ENCODE results near the gene AATK. TPM values are rescaled to one million over a fixed set of nuclear protein-coding genes. Genes with fewer than 3 reads are reported as not detected.

The AATK gene
- total and polyA plus RNA-seq, 2 experiments from 2014 or later, result 0.25 to 1.6 TPM

GRCh38 chr17:81097134-81097942, 68.7 kb downstream of the AATK start:
- Histone ChIP-seq H3K36me3 (ENCODE audit: low read depth) (no peaks in the 10 kb centered on the region), H3K9me2 (ENCODE audit: insufficient read depth) (no peaks in the 10 kb centered on the region), H3K27ac (peak overlapping the region; percentile 77), H3K4me2 (ENCODE audit: unreplicated experiment) (peak overlapping the region; percentile 85), H3K79me2 (ENCODE audit: insufficient read depth) (no peaks in the 10 kb centered on the region), H3K9ac (peak overlapping the region; percentile 87), H3K27me3 (replicated peaks; ENCODE audit: insufficient read depth) (no peaks in the 10 kb centered on the region), H3K4me1 (ENCODE audit: insufficient read depth) (peaks cover 42% of the 10 kb centered on the region), H2AFZ (peak overlapping the region; percentile 62), H3K4me3 (peak overlapping the region; percentile 66), H3K9me3 (ENCODE audit: low read depth) (no peaks in the 10 kb centered on the region), H4K20me1 (ENCODE audit: insufficient read depth) (no peaks in the 10 kb centered on the region), H3F3A (ENCODE audit: insufficient read depth) (0 out of 2 replicates have a peak, but pooled peaks cover 8% of the 10 kb centered on the region)
- TF ChIP-seq EZH2 (IDR thresholded peaks at IDR 0.05; ENCODE audit: insufficient read depth, poor library complexity, severe bottlenecking), result no peak
- no peak for TF ChIP-seq EZH2phosphoT487 (IDR thresholded peaks at IDR 0.05; ENCODE audit: insufficient read depth, low read depth)
- in situ Hi-C loops (cut with MboI), result no loop called here
- 5 to 6% methylated on average over 22 to 29 of the region's 31 CpGs for WGBS, 2 experiments (ENCODE audit: low coverage in 1 of 2, low lambda C conversion rate in 2 of 2, missing lambda C conversion rate in 2 of 2)
- peak; percentile 94 for DNase-seq

GRCh38 chr17:81096741-81097133, 69.3 kb downstream of the AATK start:
- Histone ChIP-seq H3K4me1 (ENCODE audit: insufficient read depth) (peaks cover 42% of the 10 kb centered on the region), H3K9ac (peak overlapping the region; percentile 87), H3K36me3 (ENCODE audit: low read depth) (no peaks in the 10 kb centered on the region), H4K20me1 (ENCODE audit: insufficient read depth) (no peaks in the 10 kb centered on the region), H3K27ac (peak overlapping the region; percentile 77), H3K9me2 (ENCODE audit: insufficient read depth) (no peaks in the 10 kb centered on the region), H3F3A (ENCODE audit: insufficient read depth) (0 out of 2 replicates have a peak, but pooled peaks cover 8% of the 10 kb centered on the region), H3K79me2 (ENCODE audit: insufficient read depth) (no peaks in the 10 kb centered on the region), H3K27me3 (replicated peaks; ENCODE audit: insufficient read depth) (no peaks in the 10 kb centered on the region), H3K9me3 (ENCODE audit: low read depth) (no peaks in the 10 kb centered on the region), H3K4me3 (peak overlapping the region; percentile 66; the same call in 1 of the 2 replicates), H3K4me2 (ENCODE audit: unreplicated experiment) (peak overlapping the region; percentile 85), H2AFZ (no peak overlapping the region)
- in situ Hi-C loops (cut with MboI), result no loop called here
- WGBS, 2 experiments (ENCODE audit: low coverage in 1 of 2, low lambda C conversion rate in 2 of 2, missing lambda C conversion rate in 2 of 2), result 86 to 93% methylated on average over 5 to 7 of the region's 7 CpGs
- TF ChIP-seq EZH2phosphoT487 (IDR thresholded peaks at IDR 0.05; ENCODE audit: insufficient read depth, low read depth) (no peak), EZH2 (IDR thresholded peaks at IDR 0.05; ENCODE audit: insufficient read depth, poor library complexity, severe bottlenecking) (no peak)
- no peak for DNase-seq

- no peaks in the 10 kb centered on the region for H3K27me3 ChIP-seq (replicated peaks; ENCODE audit: insufficient read depth)
- no peaks in the 10 kb centered on the region for H3K9me3 ChIP-seq (ENCODE audit: low read depth)
- H3K27ac ChIP-seq, result peak overlapping the region; percentile 93
- 41 to 45% methylated on average over 11 to 13 of the region's 13 CpGs for WGBS, 2 experiments (ENCODE audit: low coverage in 1 of 2, low lambda C conversion rate in 2 of 2, missing lambda C conversion rate in 2 of 2)
- H3K9ac ChIP-seq, result peak overlapping the region; percentile 87
- no peaks in the 10 kb centered on the region for H3K9me2 ChIP-seq (ENCODE audit: insufficient read depth)
- 0 out of 2 replicates have a peak overlapping the region, but pooled peaks have one; percentile 19 for H2AFZ ChIP-seq
- H3K4me2 ChIP-seq (ENCODE audit: unreplicated experiment), result peak overlapping the region; percentile 49
- H3K4me3 ChIP-seq, result peak overlapping the region; percentile 35
- no peaks in the 10 kb centered on the region for H4K20me1 ChIP-seq (ENCODE audit: insufficient read depth)
- no peaks in the 10 kb centered on the region for H3K79me2 ChIP-seq (ENCODE audit: insufficient read depth)
- no peak for DNase-seq
- no peaks in the 10 kb centered on the region for H3K36me3 ChIP-seq (ENCODE audit: low read depth)
- H3K4me1 ChIP-seq (ENCODE audit: insufficient read depth), result peaks cover 46% of the 10 kb centered on the region
- TF ChIP-seq EZH2 (IDR thresholded peaks at IDR 0.05; ENCODE audit: insufficient read depth, poor library complexity, severe bottlenecking), result no peak
- TF ChIP-seq EZH2phosphoT487 (IDR thresholded peaks at IDR 0.05; ENCODE audit: insufficient read depth, low read depth), result no peak
- in situ Hi-C loops (cut with MboI), result no loop called here
- H3F3A ChIP-seq (ENCODE audit: insufficient read depth), result 0 out of 2 replicates have a peak, but pooled peaks cover 8% of the 10 kb centered on the region
Measured at GRCh38 chr17:81095383-81095762, 70.6 kb downstream of the AATK start.

GRCh38 chr17:81094509-81095382, 71.3 kb downstream of the AATK start:
- in situ Hi-C loops (cut with MboI), result no loop called here
- peak overlapping the region; percentile 50 for H3K4me2 ChIP-seq (ENCODE audit: unreplicated experiment)

More at GRCh38 chr17:81094509-81095382, 71.3 kb downstream of the AATK start:
- no peaks in the 10 kb centered on the region for H3K36me3 ChIP-seq (ENCODE audit: low read depth)
- no peaks in the 10 kb centered on the region for H3K9me2 ChIP-seq (ENCODE audit: insufficient read depth)
- H3K9me3 ChIP-seq (ENCODE audit: low read depth), result no peaks in the 10 kb centered on the region
- H3F3A ChIP-seq (ENCODE audit: insufficient read depth), result 0 out of 2 replicates have a peak, but pooled peaks cover 8% of the 10 kb centered on the region
- TF ChIP-seq EZH2 (IDR thresholded peaks at IDR 0.05; ENCODE audit: insufficient read depth, poor library complexity, severe bottlenecking), result no peak
- 0 out of 2 replicates have a peak, but pooled peaks have one; percentile 68 for TF ChIP-seq EZH2phosphoT487 (IDR thresholded peaks at IDR 0.05; ENCODE audit: insufficient read depth, low read depth)
- H4K20me1 ChIP-seq (ENCODE audit: insufficient read depth), result no peaks in the 10 kb centered on the region
- peak overlapping the region; percentile 93 for H3K27ac ChIP-seq
- 5 to 6% methylated on average over 33 of the region's 33 CpGs for WGBS, 2 experiments (ENCODE audit: low coverage in 1 of 2, low lambda C conversion rate in 2 of 2, missing lambda C conversion rate in 2 of 2)
- no peaks in the 10 kb centered on the region for H3K27me3 ChIP-seq (replicated peaks; ENCODE audit: insufficient read depth)
- H3K9ac ChIP-seq, result peak overlapping the region; percentile 87
- 0 out of 2 replicates have a peak overlapping the region, but pooled peaks have one; percentile 19 for H2AFZ ChIP-seq
- H3K4me3 ChIP-seq, result peak overlapping the region; percentile 35
- no peaks in the 10 kb centered on the region for H3K79me2 ChIP-seq (ENCODE audit: insufficient read depth)
- DNase-seq, result peak; percentile 100
- H3K4me1 ChIP-seq (ENCODE audit: insufficient read depth), result peaks cover 47% of the 10 kb centered on the region
